Measurements from ENCODE around the gene PNCK.

DNA sequence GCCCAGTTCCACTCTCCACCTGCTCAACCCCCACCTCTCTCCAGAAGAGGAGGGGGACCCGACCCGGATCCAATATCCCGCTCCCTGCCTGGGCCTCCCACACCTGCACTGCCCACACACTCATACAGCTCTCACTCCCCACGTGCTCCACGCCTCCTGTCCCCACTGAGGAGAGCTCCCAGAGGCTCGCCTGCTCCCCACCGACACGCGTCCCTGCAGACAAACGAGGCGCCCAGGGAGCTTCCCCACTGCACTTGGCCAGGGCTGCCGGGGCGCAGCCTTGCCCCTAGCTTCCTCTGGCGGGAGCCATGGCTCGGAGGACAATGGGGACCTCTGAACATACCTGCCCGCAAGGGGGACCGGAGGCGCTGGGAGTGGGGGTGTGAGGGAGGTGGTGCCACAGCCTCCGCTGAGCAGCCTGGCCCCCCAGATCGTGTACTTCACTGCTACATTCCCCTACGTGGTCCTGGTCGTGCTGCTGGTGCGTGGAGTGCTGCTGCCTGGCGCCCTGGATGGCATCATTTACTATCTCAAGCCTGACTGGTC, 19.1 kb upstream of the PNCK start:
- TF ChIP-seq, protein P1, sequence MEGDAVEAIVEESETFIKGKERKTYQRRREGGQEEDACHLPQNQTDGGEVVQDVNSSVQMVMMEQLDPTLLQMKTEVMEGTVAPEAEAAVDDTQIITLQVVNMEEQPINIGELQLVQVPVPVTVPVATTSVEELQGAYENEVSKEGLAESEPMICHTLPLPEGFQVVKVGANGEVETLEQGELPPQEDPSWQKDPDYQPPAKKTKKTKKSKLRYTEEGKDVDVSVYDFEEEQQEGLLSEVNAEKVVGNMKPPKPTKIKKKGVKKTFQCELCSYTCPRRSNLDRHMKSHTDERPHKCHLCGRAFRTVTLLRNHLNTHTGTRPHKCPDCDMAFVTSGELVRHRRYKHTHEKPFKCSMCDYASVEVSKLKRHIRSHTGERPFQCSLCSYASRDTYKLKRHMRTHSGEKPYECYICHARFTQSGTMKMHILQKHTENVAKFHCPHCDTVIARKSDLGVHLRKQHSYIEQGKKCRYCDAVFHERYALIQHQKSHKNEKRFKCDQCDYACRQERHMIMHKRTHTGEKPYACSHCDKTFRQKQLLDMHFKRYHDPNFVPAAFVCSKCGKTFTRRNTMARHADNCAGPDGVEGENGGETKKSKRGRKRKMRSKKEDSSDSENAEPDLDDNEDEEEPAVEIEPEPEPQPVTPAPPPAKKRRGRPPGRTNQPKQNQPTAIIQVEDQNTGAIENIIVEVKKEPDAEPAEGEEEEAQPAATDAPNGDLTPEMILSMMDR (conservative IDR thresholded peaks at IDR 0.05 in 1 of 2, IDR thresholded peaks at IDR 0.05 in 1 of 2; ENCODE audit: extremely low read depth in 1 of 2, insufficient read depth in 1 of 2, low read depth in 1 of 2, low read length in 2 of 2) = no peak
- no peak for TF ChIP-seq EZH2 (IDR thresholded peaks at IDR 0.05; ENCODE audit: borderline replicate concordance, low read length)

All from mammary epithelial cell (primary cell).